Endothelial cell (in vitro differentiated cells): ENCODE measurements around the gene JOSD1. TPM values are rescaled to one million over a fixed set of nuclear protein-coding genes. Genes with fewer than 3 reads are reported as not detected.

Source experiments
- DNase-seq: peaks from one replicate; pipeline ENCODE4 v3.0.0; 2021; ENCODE audit warnings: low spot score
- H3K27ac Mint-ChIP-seq: one replicate; pipeline ENCODE4 v1.8.0; 2021; ENCODE audit warnings: mixed read lengths, inconsistent platforms; ENCODE audit not compliant: unreplicated experiment
- H3K27me3 Mint-ChIP-seq: one replicate; pipeline ENCODE4 v1.8.0; 2021; ENCODE audit warnings: mild to moderate bottlenecking, moderate library complexity, mixed read lengths, inconsistent platforms; ENCODE audit not compliant: unreplicated experiment
- H3K36me3 Mint-ChIP-seq: one replicate; pipeline ENCODE4 v1.8.0; 2021; ENCODE audit warnings: mild to moderate bottlenecking, low read depth, mixed read lengths, inconsistent platforms; ENCODE audit not compliant: unreplicated experiment
- H3K4me1 Mint-ChIP-seq: one replicate; pipeline ENCODE4 v1.8.0; 2021; ENCODE audit warnings: mild to moderate bottlenecking, mixed read lengths, inconsistent platforms; ENCODE audit not compliant: unreplicated experiment
- H3K4me3 Mint-ChIP-seq: one replicate; pipeline ENCODE4 v1.8.0; 2021; ENCODE audit warnings: mild to moderate bottlenecking, mixed read lengths, inconsistent platforms; ENCODE audit not compliant: unreplicated experiment
- H3K9me3 Mint-ChIP-seq: one replicate; pipeline ENCODE4 v1.8.0; 2021; ENCODE audit warnings: mixed read lengths, inconsistent platforms; ENCODE audit not compliant: unreplicated experiment
- total RNA-seq: library from RNA; stranded (reverse); fragmentation: NEBNext Ultra II Directional; extraction: Animal tissue kit (Norgen Biotek cat#: 25700); gene quantifications from one replicate; pipeline ENCODE4 v1.2.1, GENCODE V29; 2021; ENCODE audit not compliant: unreplicated experiment
- TF ChIP-seq, protein P1 (sequence below): fragments of 200-600 bp; sonication (generic); IDR thresholded peaks from one replicate; pipeline ENCODE4 v1.5.0; 2021; ENCODE audit warnings: antibody characterized with exemption; ENCODE audit not compliant: unreplicated experiment

JOSD1 gene
- total RNA-seq, 1 donor from 2014 or later: 49.6 TPM

DNA sequence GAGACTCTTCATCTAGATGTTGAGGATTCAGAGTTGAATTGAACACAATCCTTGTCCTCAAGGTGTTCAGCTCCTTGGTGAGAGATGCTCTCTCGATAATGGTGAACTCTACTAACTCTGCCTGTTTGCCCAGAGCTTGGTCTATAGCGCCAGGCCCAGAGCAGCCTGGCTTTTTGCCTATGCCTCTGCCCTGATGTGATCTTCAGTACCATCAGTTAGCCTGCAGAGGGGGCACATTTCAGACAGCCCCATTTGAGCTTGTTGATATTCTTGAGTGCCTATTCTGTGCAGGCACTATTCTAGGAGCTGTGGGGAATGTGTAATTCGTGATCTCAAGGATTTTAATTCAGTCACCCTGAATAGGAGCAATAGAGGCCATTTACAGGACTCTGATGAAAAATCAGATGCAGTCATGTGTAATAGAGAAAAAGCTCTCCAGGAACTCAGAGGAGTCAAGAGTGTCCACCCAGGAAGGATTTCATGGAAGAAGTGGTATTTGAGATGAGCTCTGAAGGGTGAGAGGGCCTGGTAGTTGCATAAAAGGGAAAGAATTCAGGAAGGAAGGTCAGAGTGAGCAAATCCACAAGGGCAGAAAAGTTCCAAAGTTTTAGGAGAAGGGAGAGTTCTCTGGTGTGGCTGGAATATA lies 24.3 kb upstream of the JOSD1 start:
- Mint-ChIP-seq H3K27ac (peak overlapping the region; percentile 20), H3K36me3 (peaks cover 57% of the 10 kb centered on the region), H3K4me1 (peaks cover 9% of the 10 kb centered on the region), H3K9me3 (no peaks in the 10 kb centered on the region), H3K27me3 (peaks cover 3% of the 10 kb centered on the region), H3K4me3 (peak overlapping the region; percentile 47)
- TF ChIP-seq, protein P1, sequence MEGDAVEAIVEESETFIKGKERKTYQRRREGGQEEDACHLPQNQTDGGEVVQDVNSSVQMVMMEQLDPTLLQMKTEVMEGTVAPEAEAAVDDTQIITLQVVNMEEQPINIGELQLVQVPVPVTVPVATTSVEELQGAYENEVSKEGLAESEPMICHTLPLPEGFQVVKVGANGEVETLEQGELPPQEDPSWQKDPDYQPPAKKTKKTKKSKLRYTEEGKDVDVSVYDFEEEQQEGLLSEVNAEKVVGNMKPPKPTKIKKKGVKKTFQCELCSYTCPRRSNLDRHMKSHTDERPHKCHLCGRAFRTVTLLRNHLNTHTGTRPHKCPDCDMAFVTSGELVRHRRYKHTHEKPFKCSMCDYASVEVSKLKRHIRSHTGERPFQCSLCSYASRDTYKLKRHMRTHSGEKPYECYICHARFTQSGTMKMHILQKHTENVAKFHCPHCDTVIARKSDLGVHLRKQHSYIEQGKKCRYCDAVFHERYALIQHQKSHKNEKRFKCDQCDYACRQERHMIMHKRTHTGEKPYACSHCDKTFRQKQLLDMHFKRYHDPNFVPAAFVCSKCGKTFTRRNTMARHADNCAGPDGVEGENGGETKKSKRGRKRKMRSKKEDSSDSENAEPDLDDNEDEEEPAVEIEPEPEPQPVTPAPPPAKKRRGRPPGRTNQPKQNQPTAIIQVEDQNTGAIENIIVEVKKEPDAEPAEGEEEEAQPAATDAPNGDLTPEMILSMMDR: no peak
- peak; percentile 45 for DNase-seq

DNA sequence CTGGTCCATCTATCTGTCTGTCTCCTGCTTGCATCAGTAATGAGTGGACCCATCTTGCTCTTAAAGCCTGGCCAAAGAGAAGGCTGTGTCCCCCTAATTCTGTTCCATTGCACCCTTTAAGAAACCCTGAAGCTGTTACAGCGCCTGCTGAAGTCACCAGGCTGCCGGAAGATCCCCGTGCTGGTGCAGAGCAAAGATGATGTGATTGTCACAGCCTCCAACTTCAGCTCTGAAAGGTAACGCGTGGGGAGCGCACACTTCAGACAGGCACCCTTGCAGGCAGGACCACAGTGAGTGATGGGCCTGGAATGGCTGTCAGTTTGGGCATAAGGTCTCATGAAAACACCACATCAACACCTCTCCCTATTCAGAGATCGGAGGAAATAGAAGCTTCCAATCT lies 23.4 kb upstream of the JOSD1 start:
- Mint-ChIP-seq H3K4me1 (peaks cover 9% of the 10 kb centered on the region), H3K9me3 (no peaks in the 10 kb centered on the region), H3K27ac (no peak overlapping the region), H3K36me3 (peaks cover 52% of the 10 kb centered on the region), H3K27me3 (peaks cover 3% of the 10 kb centered on the region), H3K4me3 (no peak overlapping the region)
- TF ChIP-seq, protein P1: no peak
- no peak for DNase-seq

DNA sequence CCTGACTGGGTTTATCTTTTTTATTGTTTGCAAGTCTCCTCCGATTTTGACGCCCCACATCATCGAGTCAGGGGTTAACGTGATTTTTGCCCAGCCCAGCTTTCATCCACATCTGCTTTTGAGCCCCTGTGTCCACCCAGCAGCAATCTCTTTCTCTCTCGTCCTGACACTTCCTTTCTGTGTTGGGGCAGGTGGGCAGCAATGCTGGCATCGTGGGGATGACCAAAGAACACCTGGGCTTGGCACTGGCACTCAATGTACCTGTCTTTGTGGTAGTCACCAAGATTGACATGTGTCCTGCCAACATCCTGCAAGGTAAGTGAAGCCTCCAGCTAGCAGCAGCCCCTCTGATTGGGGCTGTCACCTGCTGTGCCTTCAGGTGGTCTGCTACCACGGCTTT lies 20.8 kb upstream of the JOSD1 start:
- Mint-ChIP-seq H3K27ac (no peak overlapping the region), H3K27me3 (no peaks in the 10 kb centered on the region), H3K36me3 (peaks cover 45% of the 10 kb centered on the region), H3K9me3 (no peaks in the 10 kb centered on the region), H3K4me3 (peak overlapping the region; percentile 19), H3K4me1 (peaks cover 18% of the 10 kb centered on the region)
- TF ChIP-seq, protein P1: no peak
- no peak for DNase-seq

DNA sequence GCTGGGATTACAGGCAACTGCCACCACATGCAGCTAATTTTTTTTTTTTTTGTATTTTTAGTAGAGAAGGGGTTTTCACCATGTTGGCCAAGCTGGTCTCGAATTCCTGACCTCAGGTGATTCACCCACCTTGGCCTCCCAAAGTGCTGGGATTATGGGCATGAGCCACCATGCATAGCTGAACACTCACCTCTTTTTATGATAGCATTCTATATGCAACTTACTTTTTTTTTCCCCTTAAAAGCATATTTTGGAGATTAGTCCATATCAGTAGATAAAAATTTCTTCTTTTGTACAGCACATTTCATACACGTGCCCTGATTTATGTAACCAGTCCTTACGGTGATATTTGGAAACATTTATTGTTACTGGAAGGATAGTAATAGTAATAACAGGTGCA lies 19.6 kb upstream of the JOSD1 start:
- TF ChIP-seq, protein P1: no peak
- DNase-seq: no peak
- Mint-ChIP-seq H3K4me1 (peaks cover 20% of the 10 kb centered on the region), H3K36me3 (peaks cover 41% of the 10 kb centered on the region), H3K9me3 (no peaks in the 10 kb centered on the region), H3K27me3 (no peaks in the 10 kb centered on the region), H3K27ac (no peak overlapping the region), H3K4me3 (no peak overlapping the region)

DNA sequence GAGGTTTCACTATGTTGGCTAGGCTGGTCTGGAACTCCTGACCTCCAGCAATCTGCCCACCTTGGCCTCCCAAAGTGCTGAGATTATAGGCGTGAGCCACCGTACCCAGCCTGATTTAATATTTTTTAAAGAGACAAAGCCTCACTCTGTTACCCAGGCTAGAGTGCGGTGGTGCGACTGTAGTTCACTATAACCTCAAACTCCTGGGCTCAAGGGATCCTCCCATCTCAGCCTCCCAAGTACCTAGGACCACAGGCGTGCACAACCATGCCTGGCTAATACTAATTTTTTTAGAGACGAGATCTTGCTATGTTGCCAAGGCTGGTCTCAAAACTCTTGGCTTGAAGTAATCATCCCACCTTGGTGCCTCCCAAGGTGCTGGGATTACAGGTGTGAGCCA lies 18.5 kb upstream of the JOSD1 start:
- peaks cover 29% of the 10 kb centered on the region for H3K4me1 Mint-ChIP-seq
- peaks cover 3% of the 10 kb centered on the region for H3K27me3 Mint-ChIP-seq
- peaks cover 34% of the 10 kb centered on the region for H3K36me3 Mint-ChIP-seq
- H3K27ac Mint-ChIP-seq: no peak overlapping the region
- no peaks in the 10 kb centered on the region for H3K9me3 Mint-ChIP-seq
- no peak for DNase-seq
- H3K4me3 Mint-ChIP-seq: no peak overlapping the region
- TF ChIP-seq, protein P1: no peak
